Astrocyte (in vitro differentiated cells and primary cell): ENCODE measurements around the gene SOX9. TPM values are rescaled to one million over a fixed set of nuclear protein-coding genes. Genes with fewer than 3 reads are reported as not detected.
"Not testable (repeated sequence)": the region's sequence is repeated elsewhere in the genome, so short reads cannot be mapped to it uniquely, and the experiment has no call there.

Experiments used
- DNase-seq: peaks from one replicate; pipeline ENCODE4 v3.0.0-alpha.2; 2010; ENCODE audit warnings: low read depth
- FAIRE-seq: peaks from 2 replicates; lab custom pipeline; 2011; peaks lifted over from hg19 to GRCh38; lab: Jason Lieb, UNC
- H2AFZ ChIP-seq: 2 replicates; pipeline ENCODE4 v1.6.0; 2012; ENCODE audit warnings: low read depth, low read length, inconsistent platforms
- H3K27ac ChIP-seq: 2 replicates; pipeline ENCODE4 v1.5.1; 2011; ENCODE audit warnings: low read depth, low read length, inconsistent platforms
- H3K27me3 ChIP-seq: 2 replicates; pipeline ENCODE4 v1.6.0; 2011; ENCODE audit warnings: low read length, inconsistent platforms; ENCODE audit not compliant: insufficient read depth
- H3K36me3 ChIP-seq: 2 replicates; pipeline ENCODE4 v1.5.1; 2011; ENCODE audit warnings: low read length, inconsistent platforms; ENCODE audit not compliant: insufficient read depth
- H3K4me1 ChIP-seq: 2 replicates; pipeline ENCODE4 v1.5.1; 2011; ENCODE audit warnings: low read length, inconsistent platforms; ENCODE audit not compliant: insufficient read depth
- H3K4me2 ChIP-seq: 2 replicates; pipeline ENCODE4 v1.6.0; 2012; ENCODE audit warnings: low read length, inconsistent platforms
- H3K4me3 ChIP-seq: 2 replicates; pipeline ENCODE4 v1.5.1; 2011; ENCODE audit warnings: low read depth, mild to moderate bottlenecking, low read length, inconsistent platforms; ENCODE audit not compliant: insufficient read depth
- H3K79me2 ChIP-seq: 2 replicates; pipeline ENCODE4 v1.6.0; 2012; ENCODE audit warnings: mild to moderate bottlenecking, low read length, inconsistent platforms; ENCODE audit not compliant: insufficient read depth
- H3K9ac ChIP-seq: 2 replicates; pipeline ENCODE4 v1.6.0; 2012; ENCODE audit warnings: mild to moderate bottlenecking, low read length, inconsistent platforms
- H3K9me3 ChIP-seq: 2 replicates; pipeline ENCODE4 v1.5.1; 2012; ENCODE audit warnings: low read depth, mild to moderate bottlenecking, low read length, inconsistent platforms; ENCODE audit not compliant: insufficient read depth
- H4K20me1 ChIP-seq: 2 replicates; pipeline ENCODE4 v1.6.0; 2012; ENCODE audit warnings: low read length, inconsistent platforms; ENCODE audit not compliant: insufficient read depth
- H3K27ac Mint-ChIP-seq: one replicate; pipeline ENCODE4 v1.8.0; 2021; ENCODE audit warnings: mild to moderate bottlenecking, mixed read lengths; ENCODE audit not compliant: unreplicated experiment
- H3K27me3 Mint-ChIP-seq: one replicate; pipeline ENCODE4 v1.8.0; 2021; ENCODE audit warnings: low read depth, mixed read lengths; ENCODE audit not compliant: unreplicated experiment
- H3K36me3 Mint-ChIP-seq: one replicate; pipeline ENCODE4 v1.8.0; 2021; ENCODE audit warnings: low read depth, mixed read lengths; ENCODE audit not compliant: unreplicated experiment
- H3K4me1 Mint-ChIP-seq: one replicate; pipeline ENCODE4 v1.8.0; 2021; ENCODE audit warnings: low read depth, mixed read lengths; ENCODE audit not compliant: unreplicated experiment
- H3K4me3 Mint-ChIP-seq: one replicate; pipeline ENCODE4 v1.8.0; 2021; ENCODE audit warnings: mild to moderate bottlenecking, moderate library complexity, mixed read lengths; ENCODE audit not compliant: unreplicated experiment
- H3K9me3 Mint-ChIP-seq: one replicate; pipeline ENCODE4 v1.8.0; 2021; ENCODE audit warnings: mild to moderate bottlenecking, mixed read lengths; ENCODE audit not compliant: unreplicated experiment
- EZH2 ChIP-seq: IDR thresholded peaks from 2 replicates; pipeline ENCODE4 v1.6.1; 2012; ENCODE audit warnings: mild to moderate bottlenecking, low read length, inconsistent platforms; ENCODE audit not compliant: insufficient read depth
- total RNA-seq: library from RNA; stranded (reverse); gene quantifications from 2 replicates; pipeline ENCODE4 v1.2.1, GENCODE V29; 2021
- TF ChIP-seq, protein P1 (sequence below): IDR thresholded peaks from 2 replicates; pipeline ENCODE4 v1.5.1; 2011; ENCODE audit warnings: low read depth, mild to moderate bottlenecking, inconsistent platforms, low read length, moderate library complexity; ENCODE audit not compliant: insufficient read depth

SOX9 gene
- total RNA-seq, 1 donor from 2014 or later, result 37.7 TPM

DNA sequence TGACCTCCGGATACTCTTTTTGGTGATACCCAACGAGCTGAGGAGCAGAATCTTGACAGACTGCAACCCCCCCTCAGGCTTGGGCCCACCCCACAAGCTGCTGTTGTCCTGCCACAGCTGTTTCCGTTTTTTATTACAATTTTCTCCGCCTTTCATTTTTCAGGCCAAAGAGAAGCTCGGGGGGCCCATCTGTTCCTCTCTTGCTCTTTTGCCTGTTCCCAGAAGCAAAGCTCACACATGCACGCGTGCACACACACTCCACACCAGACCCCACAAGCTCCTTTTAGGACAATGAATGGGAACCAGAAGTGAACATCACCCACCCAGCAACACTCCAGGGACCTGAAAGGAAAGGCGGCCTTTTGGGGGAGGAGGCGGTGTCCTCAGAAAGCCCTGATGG is 16.3 kb downstream of the SOX9 start:
- Mint-ChIP-seq H3K27ac (no peak overlapping the region), H3K9me3 (no peaks in the 10 kb centered on the region), H3K36me3 (no peaks in the 10 kb centered on the region), H3K27me3 (peaks cover 18% of the 10 kb centered on the region), H3K4me3 (no peak overlapping the region), H3K4me1 (peaks cover 3% of the 10 kb centered on the region)
- no peak overlapping the region for H3K27ac ChIP-seq
- H4K20me1 ChIP-seq, result no peaks in the 10 kb centered on the region
- H3K4me2 ChIP-seq, result peak overlapping the region; percentile 37
- no peak overlapping the region for H2AFZ ChIP-seq
- DNase-seq (no peak), FAIRE-seq (no peak)
- no peak for TF ChIP-seq EZH2
- TF ChIP-seq, protein P1, sequence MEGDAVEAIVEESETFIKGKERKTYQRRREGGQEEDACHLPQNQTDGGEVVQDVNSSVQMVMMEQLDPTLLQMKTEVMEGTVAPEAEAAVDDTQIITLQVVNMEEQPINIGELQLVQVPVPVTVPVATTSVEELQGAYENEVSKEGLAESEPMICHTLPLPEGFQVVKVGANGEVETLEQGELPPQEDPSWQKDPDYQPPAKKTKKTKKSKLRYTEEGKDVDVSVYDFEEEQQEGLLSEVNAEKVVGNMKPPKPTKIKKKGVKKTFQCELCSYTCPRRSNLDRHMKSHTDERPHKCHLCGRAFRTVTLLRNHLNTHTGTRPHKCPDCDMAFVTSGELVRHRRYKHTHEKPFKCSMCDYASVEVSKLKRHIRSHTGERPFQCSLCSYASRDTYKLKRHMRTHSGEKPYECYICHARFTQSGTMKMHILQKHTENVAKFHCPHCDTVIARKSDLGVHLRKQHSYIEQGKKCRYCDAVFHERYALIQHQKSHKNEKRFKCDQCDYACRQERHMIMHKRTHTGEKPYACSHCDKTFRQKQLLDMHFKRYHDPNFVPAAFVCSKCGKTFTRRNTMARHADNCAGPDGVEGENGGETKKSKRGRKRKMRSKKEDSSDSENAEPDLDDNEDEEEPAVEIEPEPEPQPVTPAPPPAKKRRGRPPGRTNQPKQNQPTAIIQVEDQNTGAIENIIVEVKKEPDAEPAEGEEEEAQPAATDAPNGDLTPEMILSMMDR, result no peak
- H3K79me2 ChIP-seq, result no peaks in the 10 kb centered on the region
- H3K27me3 ChIP-seq, result no peaks in the 10 kb centered on the region
- no peak overlapping the region for H3K9ac ChIP-seq
- H3K36me3 ChIP-seq, result no peaks in the 10 kb centered on the region
- H3K9me3 ChIP-seq, result no peaks in the 10 kb centered on the region
- peaks cover 25% of the 10 kb centered on the region for H3K4me1 ChIP-seq
- H3K4me3 ChIP-seq, result no peak overlapping the region

DNA sequence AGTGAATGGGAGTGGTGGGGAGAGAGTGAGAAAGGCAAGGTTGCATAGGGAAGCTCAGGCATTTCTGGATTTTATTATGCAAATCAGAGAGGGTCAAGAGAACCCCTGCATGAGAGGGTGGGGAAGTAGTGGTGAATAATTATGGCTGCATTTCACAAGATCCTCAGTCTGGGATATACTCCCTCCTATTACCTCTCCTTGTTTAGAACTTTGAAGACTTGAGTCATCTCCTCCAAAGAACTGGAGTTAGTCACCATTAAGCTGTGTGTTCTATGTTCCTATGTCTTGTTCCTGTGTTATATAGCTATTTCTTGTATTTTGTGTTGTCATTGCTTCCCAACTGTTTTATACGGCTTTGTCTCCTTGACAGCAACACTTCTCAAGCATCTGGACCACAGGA is 18.4 kb downstream of the SOX9 start:
- H2AFZ ChIP-seq, result no peak overlapping the region
- H3K4me3 ChIP-seq, result no peak overlapping the region
- no peaks in the 10 kb centered on the region for H3K9me3 ChIP-seq
- H3K27me3 Mint-ChIP-seq, result peaks cover 14% of the 10 kb centered on the region
- peaks cover 3% of the 10 kb centered on the region for H3K4me1 Mint-ChIP-seq
- H3K4me3 Mint-ChIP-seq, result no peak overlapping the region
- no peaks in the 10 kb centered on the region for H3K9me3 Mint-ChIP-seq
- peaks cover 25% of the 10 kb centered on the region for H3K4me1 ChIP-seq
- no peaks in the 10 kb centered on the region for H4K20me1 ChIP-seq
- H3K27ac Mint-ChIP-seq, result no peak overlapping the region
- H3K9ac ChIP-seq, result no peak overlapping the region
- H3K79me2 ChIP-seq, result no peaks in the 10 kb centered on the region
- no peaks in the 10 kb centered on the region for H3K36me3 Mint-ChIP-seq
- H3K27me3 ChIP-seq, result no peaks in the 10 kb centered on the region
- H3K4me2 ChIP-seq, result peak overlapping the region; percentile 30
- no peaks in the 10 kb centered on the region for H3K36me3 ChIP-seq
- no peak overlapping the region for H3K27ac ChIP-seq
- DNase-seq (peak; percentile 65), FAIRE-seq (no peak)
- TF ChIP-seq EZH2, result no peak
- TF ChIP-seq, protein P1, result no peak

DNA sequence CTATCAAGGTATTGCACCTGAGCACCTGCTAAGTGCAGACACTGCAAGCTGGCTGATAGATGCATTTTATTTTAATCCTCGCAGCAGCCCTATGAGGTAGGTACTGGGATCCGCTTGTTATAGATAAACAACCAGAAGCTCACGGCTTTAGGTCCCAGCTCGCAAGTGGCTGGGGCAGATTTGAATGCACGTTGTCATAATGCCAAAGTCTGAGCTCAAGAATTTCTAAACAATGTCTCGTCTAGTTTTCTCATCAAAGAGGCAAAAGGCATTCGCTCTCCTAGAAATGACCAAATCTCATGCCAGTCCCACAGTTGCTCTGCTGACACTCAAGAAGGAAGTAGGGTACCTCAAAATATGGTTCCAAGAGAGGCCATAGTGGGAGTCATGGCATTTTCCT is 20.5 kb downstream of the SOX9 start:
- Mint-ChIP-seq H3K4me1 (peaks cover 3% of the 10 kb centered on the region), H3K27ac (no peak overlapping the region), H3K4me3 (no peak overlapping the region), H3K36me3 (no peaks in the 10 kb centered on the region), H3K27me3 (peaks cover 21% of the 10 kb centered on the region), H3K9me3 (peaks cover 3% of the 10 kb centered on the region)
- DNase-seq (no peak), FAIRE-seq (no peak)
- H2AFZ ChIP-seq, result no peak overlapping the region
- no peaks in the 10 kb centered on the region for H3K36me3 ChIP-seq
- no peaks in the 10 kb centered on the region for H3K9me3 ChIP-seq
- no peak overlapping the region for H3K27ac ChIP-seq
- no peak overlapping the region for H3K4me3 ChIP-seq
- no peak for TF ChIP-seq EZH2
- TF ChIP-seq, protein P1, result no peak
- no peaks in the 10 kb centered on the region for H4K20me1 ChIP-seq
- H3K27me3 ChIP-seq, result no peaks in the 10 kb centered on the region
- H3K9ac ChIP-seq, result no peak overlapping the region
- H3K4me1 ChIP-seq, result peaks cover 19% of the 10 kb centered on the region
- H3K79me2 ChIP-seq, result no peaks in the 10 kb centered on the region
- no peak overlapping the region for H3K4me2 ChIP-seq

DNA sequence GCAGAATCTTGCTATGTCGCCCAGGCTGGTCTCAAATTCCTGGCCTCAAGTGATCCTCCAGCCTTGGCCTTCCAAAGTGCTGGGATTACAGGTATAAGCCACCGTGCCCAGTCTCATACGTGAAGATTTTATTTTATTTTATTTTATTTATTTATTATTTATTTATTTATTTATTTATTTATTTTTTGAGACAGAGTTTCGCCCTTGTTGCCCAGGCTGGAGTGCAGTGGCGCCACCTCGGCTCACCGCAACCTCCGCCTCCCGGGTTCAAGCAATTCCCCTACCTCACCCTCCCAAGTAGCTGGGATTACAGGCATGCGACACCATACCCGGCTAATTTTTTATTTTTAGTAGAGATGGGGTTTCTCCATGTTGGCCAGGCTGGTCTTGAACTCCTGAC is 21.3 kb downstream of the SOX9 start:
- not testable (repeated sequence) for DNase-seq, H3K4me3 Mint-ChIP-seq, H3K4me2 ChIP-seq, H3K27me3 ChIP-seq, H3K79me2 ChIP-seq, H3K27ac Mint-ChIP-seq, H3K9ac ChIP-seq, H2AFZ ChIP-seq, H3K4me3 ChIP-seq, FAIRE-seq, H3K9me3 Mint-ChIP-seq, H3K27ac ChIP-seq, H3K36me3 ChIP-seq, H3K9me3 ChIP-seq, H4K20me1 ChIP-seq, H3K4me1 Mint-ChIP-seq, H3K36me3 Mint-ChIP-seq
- H3K4me1 ChIP-seq, result peaks cover 11% of the 10 kb centered on the region
- peaks cover 21% of the 10 kb centered on the region for H3K27me3 Mint-ChIP-seq
